ENCODE data around the gene LONP2.

The LONP2 gene

DNA sequence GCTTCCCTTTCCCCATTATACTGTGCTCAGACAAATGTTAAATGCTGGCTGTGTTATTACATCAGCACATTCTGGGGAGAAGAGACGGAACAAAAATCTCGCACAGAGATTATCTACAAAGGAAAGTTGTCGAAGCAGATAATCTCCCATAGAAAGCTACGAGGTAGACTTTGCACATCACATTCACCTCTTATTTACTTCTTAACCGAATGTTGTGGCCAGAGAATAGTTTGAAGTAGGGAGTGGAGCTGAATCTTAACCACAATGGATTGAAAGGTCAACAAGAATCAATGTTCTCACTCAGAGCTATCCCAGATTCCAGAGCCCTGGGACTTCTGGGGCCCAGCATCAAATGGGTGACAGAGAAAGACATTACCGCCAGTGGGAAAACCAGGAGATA, 28.4 kb upstream of the LONP2 start:
- Histone ChIP-seq H3K4me3 (ENCODE audit: insufficient read depth, low read depth, low read length, poor library complexity, severe bottlenecking) (no peak overlapping the region), H3K9me3 (ENCODE audit: control insufficient read depth, low read length) (no peaks in the 10 kb centered on the region), H3K27me3 (replicated peaks; ENCODE audit: control insufficient read depth, insufficient read depth, low read length, poor library complexity, severe bottlenecking) (no peaks in the 10 kb centered on the region), H3K36me3 (ENCODE audit: control insufficient read depth, insufficient read depth, low read length) (no peaks in the 10 kb centered on the region), H3K4me1 (ENCODE audit: control insufficient read depth, insufficient read depth, low read length, poor library complexity, severe bottlenecking) (no peaks in the 10 kb centered on the region), H3K27ac (ENCODE audit: insufficient read depth, low read length, poor library complexity, severe bottlenecking) (no peak overlapping the region)
- DNase-seq = no peak

DNA sequence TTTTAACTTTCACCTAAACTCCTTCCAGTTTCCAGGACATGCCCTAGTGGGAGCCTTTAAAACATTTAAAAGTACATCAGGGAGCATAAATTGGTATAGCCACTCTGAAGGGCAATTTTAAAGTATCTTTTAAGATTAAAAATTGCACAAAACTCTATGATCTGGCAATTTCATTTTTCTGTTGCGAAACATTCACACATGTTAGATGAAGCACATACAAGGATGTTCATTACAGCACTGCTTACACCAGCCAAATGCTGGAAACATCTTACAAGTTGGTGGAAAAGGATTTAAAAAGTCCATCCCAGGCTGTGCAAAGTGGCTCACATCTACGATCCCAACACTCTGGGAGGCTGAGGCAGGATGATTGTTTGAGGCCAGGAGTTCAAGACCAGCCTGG, 26.4 kb upstream of the LONP2 start:
- Histone ChIP-seq H3K4me3 (ENCODE audit: insufficient read depth, low read depth, low read length, poor library complexity, severe bottlenecking) (no peak overlapping the region), H3K9me3 (ENCODE audit: control insufficient read depth, low read length) (no peaks in the 10 kb centered on the region), H3K27ac (ENCODE audit: insufficient read depth, low read length, poor library complexity, severe bottlenecking) (no peak overlapping the region), H3K4me1 (ENCODE audit: control insufficient read depth, insufficient read depth, low read length, poor library complexity, severe bottlenecking) (no peaks in the 10 kb centered on the region), H3K36me3 (ENCODE audit: control insufficient read depth, insufficient read depth, low read length) (no peaks in the 10 kb centered on the region), H3K27me3 (replicated peaks; ENCODE audit: control insufficient read depth, insufficient read depth, low read length, poor library complexity, severe bottlenecking) (no peaks in the 10 kb centered on the region)
- no peak for DNase-seq

- Histone ChIP-seq H3K4me3 (ENCODE audit: insufficient read depth, low read depth, low read length, poor library complexity, severe bottlenecking) (no peak overlapping the region), H3K9me3 (ENCODE audit: control insufficient read depth, low read length) (no peaks in the 10 kb centered on the region), H3K27ac (ENCODE audit: insufficient read depth, low read length, poor library complexity, severe bottlenecking) (no peak overlapping the region), H3K4me1 (ENCODE audit: control insufficient read depth, insufficient read depth, low read length, poor library complexity, severe bottlenecking) (no peaks in the 10 kb centered on the region), H3K36me3 (ENCODE audit: control insufficient read depth, insufficient read depth, low read length) (no peaks in the 10 kb centered on the region), H3K27me3 (replicated peaks; ENCODE audit: control insufficient read depth, insufficient read depth, low read length, poor library complexity, severe bottlenecking) (no peaks in the 10 kb centered on the region)
- no peak for DNase-seq
Observed at GRCh38 chr16:48218473-48218872, 25.6 kb upstream of the LONP2 start.

- H3K4me1 ChIP-seq (ENCODE audit: control insufficient read depth, insufficient read depth, low read length, poor library complexity, severe bottlenecking) = no peaks in the 10 kb centered on the region
- no peaks in the 10 kb centered on the region for H3K36me3 ChIP-seq (ENCODE audit: control insufficient read depth, insufficient read depth, low read length)
- H3K27ac ChIP-seq (ENCODE audit: insufficient read depth, low read length, poor library complexity, severe bottlenecking) = no peak overlapping the region
- H3K9me3 ChIP-seq (ENCODE audit: control insufficient read depth, low read length) = no peaks in the 10 kb centered on the region
- H3K27me3 ChIP-seq (replicated peaks; ENCODE audit: control insufficient read depth, insufficient read depth, low read length, poor library complexity, severe bottlenecking) = no peaks in the 10 kb centered on the region
- no peak for DNase-seq
- H3K4me3 ChIP-seq (ENCODE audit: insufficient read depth, low read depth, low read length, poor library complexity, severe bottlenecking) = no peak overlapping the region
Observed at GRCh38 chr16:48220891-48221290, 23.2 kb upstream of the LONP2 start.

DNA sequence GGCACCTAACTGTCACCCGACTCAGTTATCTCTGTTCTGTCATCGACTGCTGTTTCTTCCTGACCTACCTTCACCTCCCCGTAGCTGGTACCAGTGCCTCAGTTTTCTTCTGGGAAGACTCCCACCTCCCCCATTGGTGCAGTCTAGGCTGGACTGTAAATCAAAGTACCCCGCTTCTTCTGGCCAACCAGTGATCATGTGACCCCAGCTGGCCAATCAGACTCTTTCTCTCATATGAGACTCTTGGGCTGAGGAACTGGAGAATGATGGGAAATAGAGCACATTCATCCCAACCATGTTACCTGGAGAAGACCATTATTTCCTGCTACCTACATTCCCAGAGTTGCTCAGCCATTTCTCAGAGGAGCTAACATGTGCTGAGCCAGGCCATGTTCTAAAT, 20.6 kb upstream of the LONP2 start:
- Histone ChIP-seq H3K36me3 (ENCODE audit: control insufficient read depth, insufficient read depth, low read length) (no peaks in the 10 kb centered on the region), H3K27ac (ENCODE audit: insufficient read depth, low read length, poor library complexity, severe bottlenecking) (no peak overlapping the region), H3K27me3 (replicated peaks; ENCODE audit: control insufficient read depth, insufficient read depth, low read length, poor library complexity, severe bottlenecking) (no peaks in the 10 kb centered on the region), H3K9me3 (ENCODE audit: control insufficient read depth, low read length) (no peaks in the 10 kb centered on the region), H3K4me1 (ENCODE audit: control insufficient read depth, insufficient read depth, low read length, poor library complexity, severe bottlenecking) (no peaks in the 10 kb centered on the region), H3K4me3 (ENCODE audit: insufficient read depth, low read depth, low read length, poor library complexity, severe bottlenecking) (no peak overlapping the region)
- no peak for DNase-seq

DNA sequence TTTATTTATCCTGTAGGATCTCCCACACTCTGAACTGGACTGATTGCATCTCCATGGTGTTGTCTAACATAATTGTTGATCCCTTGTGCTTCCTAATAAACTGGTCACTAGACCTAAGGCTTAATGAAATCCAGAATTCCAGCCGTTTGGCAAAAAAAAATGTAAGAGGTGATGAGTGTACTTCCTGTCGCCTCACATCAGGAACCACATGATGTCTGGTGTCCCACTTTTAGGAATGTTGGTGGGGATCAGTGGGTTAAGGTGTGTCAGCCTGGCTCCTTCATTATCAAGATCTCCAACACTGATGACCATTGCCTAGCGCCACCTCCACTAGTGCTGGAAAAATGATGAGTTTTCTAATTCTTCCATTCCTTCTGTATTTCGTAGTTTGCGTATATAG, 18.6 kb upstream of the LONP2 start:
- H3K9me3 ChIP-seq (ENCODE audit: control insufficient read depth, low read length) = no peaks in the 10 kb centered on the region
- H3K4me1 ChIP-seq (ENCODE audit: control insufficient read depth, insufficient read depth, low read length, poor library complexity, severe bottlenecking) = no peaks in the 10 kb centered on the region
- no peak overlapping the region for H3K27ac ChIP-seq (ENCODE audit: insufficient read depth, low read length, poor library complexity, severe bottlenecking)
- no peak for DNase-seq
- no peaks in the 10 kb centered on the region for H3K27me3 ChIP-seq (replicated peaks; ENCODE audit: control insufficient read depth, insufficient read depth, low read length, poor library complexity, severe bottlenecking)
- H3K4me3 ChIP-seq (ENCODE audit: insufficient read depth, low read depth, low read length, poor library complexity, severe bottlenecking) = no peak overlapping the region
- no peaks in the 10 kb centered on the region for H3K36me3 ChIP-seq (ENCODE audit: control insufficient read depth, insufficient read depth, low read length)

GRCh38 chr16:48231727-48232492, 12.2 kb upstream of the LONP2 start:
- H3K4me1 ChIP-seq (ENCODE audit: control insufficient read depth, insufficient read depth, low read length, poor library complexity, severe bottlenecking) = no peaks in the 10 kb centered on the region
- no peak for DNase-seq
- no peaks in the 10 kb centered on the region for H3K9me3 ChIP-seq (ENCODE audit: control insufficient read depth, low read length)
- H3K36me3 ChIP-seq (ENCODE audit: control insufficient read depth, insufficient read depth, low read length) = no peaks in the 10 kb centered on the region
- H3K27ac ChIP-seq (ENCODE audit: insufficient read depth, low read length, poor library complexity, severe bottlenecking) = no peak overlapping the region
- no peak overlapping the region for H3K4me3 ChIP-seq (ENCODE audit: insufficient read depth, low read depth, low read length, poor library complexity, severe bottlenecking)
- no peaks in the 10 kb centered on the region for H3K27me3 ChIP-seq (replicated peaks; ENCODE audit: control insufficient read depth, insufficient read depth, low read length, poor library complexity, severe bottlenecking)

GRCh38 chr16:48232493-48233040, 11.5 kb upstream of the LONP2 start:
- no peak for DNase-seq

DNA sequence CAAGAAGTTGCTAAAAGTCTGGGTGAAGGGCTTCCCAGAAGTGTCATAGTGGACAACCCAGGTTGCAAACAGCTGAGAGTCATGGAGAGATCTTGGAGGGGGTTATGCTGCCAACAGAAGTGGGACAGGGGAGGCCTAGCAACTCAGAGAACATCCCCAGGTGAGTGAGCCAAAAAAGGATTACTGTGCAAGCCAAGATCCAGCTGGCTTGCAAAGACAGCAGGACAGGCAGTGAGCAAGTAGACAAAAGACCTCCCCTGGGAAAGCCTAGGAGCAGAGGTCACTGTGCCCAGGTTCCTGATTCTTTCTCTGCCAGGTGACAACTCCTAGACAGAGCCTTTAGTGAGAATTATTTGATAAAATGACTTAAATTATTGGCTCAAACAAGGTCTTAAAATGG, 9.5 kb upstream of the LONP2 start:
- no peaks in the 10 kb centered on the region for H3K4me1 ChIP-seq (ENCODE audit: control insufficient read depth, insufficient read depth, low read length, poor library complexity, severe bottlenecking)
- H3K36me3 ChIP-seq (ENCODE audit: control insufficient read depth, insufficient read depth, low read length) = no peaks in the 10 kb centered on the region
- DNase-seq = no peak
- H3K9me3 ChIP-seq (ENCODE audit: control insufficient read depth, low read length) = no peaks in the 10 kb centered on the region
- H3K27ac ChIP-seq (ENCODE audit: insufficient read depth, low read length, poor library complexity, severe bottlenecking) = no peak overlapping the region
- no peak overlapping the region for H3K4me3 ChIP-seq (ENCODE audit: insufficient read depth, low read depth, low read length, poor library complexity, severe bottlenecking)
- H3K27me3 ChIP-seq (replicated peaks; ENCODE audit: control insufficient read depth, insufficient read depth, low read length, poor library complexity, severe bottlenecking) = no peaks in the 10 kb centered on the region

More at GRCh38 chr16:48232493-48233040, 11.5 kb upstream of the LONP2 start:
- Histone ChIP-seq H3K27me3 (replicated peaks; ENCODE audit: control insufficient read depth, insufficient read depth, low read length, poor library complexity, severe bottlenecking) (no peaks in the 10 kb centered on the region), H3K9me3 (ENCODE audit: control insufficient read depth, low read length) (no peaks in the 10 kb centered on the region), H3K27ac (ENCODE audit: insufficient read depth, low read length, poor library complexity, severe bottlenecking) (no peak overlapping the region), H3K36me3 (ENCODE audit: control insufficient read depth, insufficient read depth, low read length) (no peaks in the 10 kb centered on the region), H3K4me3 (ENCODE audit: insufficient read depth, low read depth, low read length, poor library complexity, severe bottlenecking) (no peak overlapping the region), H3K4me1 (ENCODE audit: control insufficient read depth, insufficient read depth, low read length, poor library complexity, severe bottlenecking) (no peaks in the 10 kb centered on the region)

DNA sequence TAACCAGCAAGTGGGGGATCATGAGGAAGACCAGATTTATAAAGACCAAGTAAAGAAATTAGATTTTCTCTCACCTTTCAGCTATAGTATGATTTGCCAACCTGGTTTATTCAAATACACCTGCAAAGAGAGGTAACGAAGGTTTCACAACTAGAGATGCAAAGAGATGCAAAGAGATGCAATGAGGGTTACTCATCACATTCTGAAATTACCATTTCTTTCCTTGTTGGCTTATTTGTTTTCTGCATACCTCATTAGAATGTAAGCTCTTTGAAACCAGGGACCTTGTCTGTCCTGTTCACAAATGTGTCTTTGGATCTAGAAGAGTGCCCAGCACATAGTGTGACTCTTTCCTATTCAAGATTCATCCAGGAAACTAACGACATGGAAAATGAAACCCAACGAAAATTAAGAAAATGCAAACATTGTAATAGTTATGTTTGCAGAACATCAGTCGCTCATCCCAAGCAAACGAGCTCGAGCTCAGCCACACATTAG, 9.0 kb upstream of the LONP2 start:
- Histone ChIP-seq H3K27me3 (replicated peaks; ENCODE audit: control insufficient read depth, insufficient read depth, low read length, poor library complexity, severe bottlenecking) (no peaks in the 10 kb centered on the region), H3K9me3 (ENCODE audit: control insufficient read depth, low read length) (no peaks in the 10 kb centered on the region), H3K27ac (ENCODE audit: insufficient read depth, low read length, poor library complexity, severe bottlenecking) (no peak overlapping the region), H3K4me1 (ENCODE audit: control insufficient read depth, insufficient read depth, low read length, poor library complexity, severe bottlenecking) (no peaks in the 10 kb centered on the region), H3K36me3 (ENCODE audit: control insufficient read depth, insufficient read depth, low read length) (no peaks in the 10 kb centered on the region), H3K4me3 (ENCODE audit: insufficient read depth, low read depth, low read length, poor library complexity, severe bottlenecking) (no peak overlapping the region)
- no peak for DNase-seq

Measured in effector memory CD4-positive, alpha-beta T cell (primary cell).